SK-N-SH (cell line): Measurements from ENCODE around the gene CXCR3. TPM values are rescaled to one million over a fixed set of nuclear protein-coding genes. Genes with fewer than 3 reads are reported as not detected.
"Not testable (repeated sequence)": the region's sequence is repeated elsewhere in the genome, so short reads cannot be mapped to it uniquely, and the experiment has no call there.

Experiments
- CTCF ChIA-PET: fragments of 300-600, 350-600 bp; formaldehyde crosslinking; extraction: SDS; loops from one replicate; lab custom pipeline; 2021; lab: Yijun Ruan, JAX
- POLR2A ChIA-PET: fragments of 350-600 bp; sonication (Branson Sonifier 250); formaldehyde crosslinking; extraction: SDS; loops from one replicate; lab custom pipeline; 2020; ENCODE audit warnings: antibody characterized with exemption, inconsistent platforms; lab: Yijun Ruan, JAX
- DNase-seq: peaks from one replicate; pipeline ENCODE4 v3.0.0; 2012
- H2AFZ ChIP-seq: fragments of 200-600 bp; sonication (generic); 2 replicates; pipeline ENCODE4 v1.8.1; 2016; ENCODE audit warnings: antibody characterized with exemption, mild to moderate bottlenecking, low read depth
- H3F3A ChIP-seq: fragments of 200-600 bp; sonication (generic); replicated peaks from 2 replicates; pipeline ENCODE3; 2016; ENCODE audit warnings: antibody characterized with exemption, mild to moderate bottlenecking; ENCODE audit not compliant: insufficient read depth
- H3K27ac ChIP-seq, 2 experiments: fragments of 200-500 bp in 1 of 2; fragments of 200-600 bp in 1 of 2; sonication (Bioruptor generic) in 1 of 2; sonication (generic), shearing (Covaris generic) in 1 of 2; 2 replicates each; pipeline versions ENCODE4 v1.5.1 to v1.6.1; 2014 to 2016; ENCODE audit warnings: low read depth in 2 of 2, inconsistent platforms in 1 of 2, low read length in 1 of 2, mild to moderate bottlenecking in 1 of 2, mixed read lengths in 1 of 2
- H3K27me3 ChIP-seq: fragments of 200-600 bp; sonication (generic), shearing (Covaris generic); 2 replicates; pipeline ENCODE4 v1.6.1; 2016; ENCODE audit warnings: mixed run types; ENCODE audit not compliant: insufficient read depth
- H3K36me3 ChIP-seq, 2 experiments: fragments of 200-500 bp in 1 of 2; fragments of 200-600 bp in 1 of 2; sonication (Bioruptor generic) in 1 of 2; sonication (generic) in 1 of 2; replicated peaks in 1 of 2; 2 replicates each; pipeline versions ENCODE3 to v1.5.1; 2014 to 2016; ENCODE audit warnings: low read length in 1 of 2, mild to moderate bottlenecking in 1 of 2; ENCODE audit not compliant: insufficient read depth in 2 of 2, control insufficient read depth in 1 of 2
- H3K4me1 ChIP-seq, 2 experiments: fragments of 200-500 bp in 1 of 2; fragments of 200-600 bp in 1 of 2; sonication (Bioruptor generic) in 1 of 2; sonication (generic), shearing (Covaris generic) in 1 of 2; 2 replicates each; pipeline versions ENCODE4 v1.5.1 to v1.6.1; 2014 to 2016; ENCODE audit warnings: low read depth in 1 of 2, low read length in 1 of 2, mixed run types in 1 of 2; ENCODE audit not compliant: insufficient read depth in 2 of 2, control insufficient read depth in 1 of 2
- H3K4me2 ChIP-seq: fragments of 200-600 bp; sonication (generic), shearing (Covaris generic); 2 replicates; pipeline ENCODE4 v1.6.1; 2017; ENCODE audit warnings: mixed run types
- H3K4me3 ChIP-seq, 2 experiments: fragments of 200-500 bp in 1 of 2; fragments of 200-600 bp in 1 of 2; sonication (Bioruptor generic) in 1 of 2; sonication (generic), shearing (Covaris generic) in 1 of 2; 2 replicates each; pipeline versions ENCODE4 v1.5.1 to v1.8.1; 2014 to 2016; ENCODE audit warnings: low read depth in 2 of 2, inconsistent platforms in 1 of 2, low read length in 1 of 2, mild to moderate bottlenecking in 1 of 2, mixed read lengths in 1 of 2, moderate library complexity in 1 of 2
- H3K79me2 ChIP-seq: fragments of 200-600 bp; sonication (generic); 2 replicates; pipeline ENCODE4 v1.8.1; 2017; ENCODE audit warnings: mild to moderate bottlenecking; ENCODE audit not compliant: insufficient read depth
- H3K9ac ChIP-seq: fragments of 200-600 bp; sonication (generic); 2 replicates; pipeline ENCODE4 v1.6.1; 2017; ENCODE audit warnings: mixed run types
- H3K9me2 ChIP-seq: fragments of 200-600 bp; sonication (generic); 2 replicates; pipeline ENCODE4 v1.6.1; 2017; ENCODE audit warnings: mixed run types
- H3K9me3 ChIP-seq: fragments of 200-600 bp; sonication (generic); 2 replicates; pipeline ENCODE4 v1.6.1; 2017; ENCODE audit warnings: mixed run types, mild to moderate bottlenecking, moderate library complexity
- H4K20me1 ChIP-seq: fragments of 200-600 bp; sonication (generic); 2 replicates; pipeline ENCODE4 v1.6.1; 2017; ENCODE audit warnings: mild to moderate bottlenecking, mixed run types; ENCODE audit not compliant: insufficient read depth
- JUND ChIP-seq: IDR thresholded peaks from 2 replicates; pipeline ENCODE4 v1.4.0; 2012
- NFIC ChIP-seq: IDR thresholded peaks from 2 replicates; pipeline ENCODE4 v1.4.0; 2012; ENCODE audit warnings: borderline replicate concordance
- WGBS: methylation state at CpG from one replicate; pipeline ENCODE4 v1.1.6; 2017; ENCODE audit warnings: low lambda C conversion rate; 5-methylcytosine and 5-hydroxymethylcytosine counted together
- polyA plus RNA-seq, 3 experiments: library from polyadenylated mRNA; depleted of rRNA; stranded (reverse); fragments of >200 nt; gene quantifications; 2 replicates each; pipeline ENCODE4 v1.2.3, GENCODE V29; 2012

Gene CXCR3
- polyA plus RNA-seq, 1 of the 3 experiments (the other 2 are of a cell fraction), result not detected

DNA sequence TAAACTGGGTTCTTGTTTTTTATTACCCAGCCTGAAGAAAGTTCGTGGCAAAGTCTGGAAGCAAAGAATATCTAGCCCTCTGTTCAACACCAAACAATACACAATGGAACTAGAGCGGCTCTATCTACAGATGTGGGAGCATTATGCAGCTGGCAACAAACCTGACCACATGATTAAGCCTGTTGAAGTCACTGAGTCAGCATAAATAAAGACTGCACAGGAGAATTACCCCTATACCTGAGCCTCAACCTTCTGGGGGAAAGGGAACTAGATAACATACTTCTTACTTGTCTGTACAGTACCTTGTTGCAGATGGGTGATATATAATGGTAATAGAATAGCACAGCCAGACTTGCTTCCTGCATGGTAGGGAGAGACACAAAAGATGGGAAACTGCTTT is 44.7 kb downstream of the CXCR3 start:
- H3K9me2 ChIP-seq, result no peaks in the 10 kb centered on the region
- no peak overlapping the region for H3K4me3 ChIP-seq
- no peak overlapping the region for H3K27ac ChIP-seq
- no peak for TF ChIP-seq JUND
- TF ChIP-seq NFIC, result no peak
- H3K79me2 ChIP-seq, result peaks cover 4% of the 10 kb centered on the region; the same call in 1 of the 2 replicates
- H3K36me3 ChIP-seq, result peaks cover 20 to 40% of the 10 kb centered on the region in 2 experiments
- H3K4me1 ChIP-seq, result no peaks in the 10 kb centered on the region
- CTCF ChIA-PET, result no interaction called here
- H3K9me3 ChIP-seq, result no peaks in the 10 kb centered on the region
- POLR2A ChIA-PET, result no interaction called here
- H3K27me3 ChIP-seq, result peaks cover 18% of the 10 kb centered on the region; the same call in 1 of the 2 replicates
- peaks cover 9% of the 10 kb centered on the region; the same call in 1 of the 2 replicates for H4K20me1 ChIP-seq
- H3K9ac ChIP-seq, result no peak overlapping the region
- DNase-seq, result no peak
- H3K4me2 ChIP-seq, result no peak overlapping the region
- H3F3A ChIP-seq, result peaks cover 16% of the 10 kb centered on the region
- no peak overlapping the region for H2AFZ ChIP-seq
- WGBS, result 44% methylated on average over 2 of the region's 2 CpGs

DNA sequence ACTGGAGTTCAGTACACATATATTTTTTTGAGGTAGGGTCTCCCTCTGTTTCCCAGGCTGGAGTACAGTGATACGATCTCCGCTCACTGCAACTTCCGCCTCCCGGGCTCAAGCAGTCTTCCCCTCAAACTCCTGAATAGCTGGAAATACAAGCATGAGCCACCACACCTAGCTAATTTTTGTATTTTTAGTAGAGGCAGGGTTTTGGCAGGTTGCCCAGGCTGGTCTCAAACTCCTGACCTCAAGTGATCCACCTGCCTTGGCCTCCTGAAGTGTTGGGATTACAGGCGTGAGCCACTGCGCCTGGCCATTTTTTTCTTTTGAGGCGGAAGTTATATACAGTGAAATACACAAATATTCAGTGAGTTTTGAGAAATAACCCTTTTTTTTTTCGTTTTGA is 46.9 kb downstream of the CXCR3 start:
- H4K20me1 ChIP-seq, H3K9ac ChIP-seq, H3K9me3 ChIP-seq, H3K4me3 ChIP-seq, H3K9me2 ChIP-seq, H3K27ac ChIP-seq, H3K4me1 ChIP-seq, H3K4me2 ChIP-seq, H2AFZ ChIP-seq, H3K79me2 ChIP-seq, CTCF ChIA-PET, POLR2A ChIA-PET, DNase-seq: not testable (repeated sequence)
- peaks cover 17% of the 10 kb centered on the region; the same call in 1 of the 2 replicates for H3K27me3 ChIP-seq
- H3K36me3 ChIP-seq, result peaks cover 36 to 45% of the 10 kb centered on the region in 2 experiments
- 55% methylated on average over 8 of the region's 8 CpGs for WGBS
- H3F3A ChIP-seq, result peaks cover 16% of the 10 kb centered on the region

Other genes starting within 250 kb of the CXCR3 start
- gene OGT, start 85.4 kb downstream of the CXCR3 start, polyA plus RNA-seq (2012; rRNA removed), result 77.0 and 148 TPM in 2 replicates
- gene GCNA, start 40.1 kb downstream of the CXCR3 start, polyA plus RNA-seq (2012; rRNA removed), result 1.8 and 2.5 TPM in 2 replicates
- not detected in 2 replicates for gene CXorf49, start 99.8 kb upstream of the CXCR3 start, polyA plus RNA-seq (2012; rRNA removed)
- gene CXorf49B, start 144.8 kb upstream of the CXCR3 start, polyA plus RNA-seq (2012; rRNA removed), result not detected in 2 replicates